Ovary (tissue), 3 donors: ENCODE measurements around the gene ARSI.

Source experiments
- POLR2A ChIP-seq: fragments of 450-650 bp; IDR thresholded peaks from one replicate; pipeline ENCODE4 v1.6.1; 2017; ENCODE audit warnings: antibody characterized with exemption, mild to moderate bottlenecking, moderate library complexity
- TF ChIP-seq, protein P1 (sequence below), 3 donors: fragments of 450-650 bp in 2 of 3; fragments of 200-600 bp in 1 of 3; IDR thresholded peaks; one replicate each; pipeline versions ENCODE4 v1.5.1 to v1.8.0; 2016 to 2022; ENCODE audit warnings: antibody characterized with exemption in 3 of 3, mild to moderate bottlenecking in 1 of 3
- donor health status: DM: no; HTN: no; CAD: no.

DNA sequence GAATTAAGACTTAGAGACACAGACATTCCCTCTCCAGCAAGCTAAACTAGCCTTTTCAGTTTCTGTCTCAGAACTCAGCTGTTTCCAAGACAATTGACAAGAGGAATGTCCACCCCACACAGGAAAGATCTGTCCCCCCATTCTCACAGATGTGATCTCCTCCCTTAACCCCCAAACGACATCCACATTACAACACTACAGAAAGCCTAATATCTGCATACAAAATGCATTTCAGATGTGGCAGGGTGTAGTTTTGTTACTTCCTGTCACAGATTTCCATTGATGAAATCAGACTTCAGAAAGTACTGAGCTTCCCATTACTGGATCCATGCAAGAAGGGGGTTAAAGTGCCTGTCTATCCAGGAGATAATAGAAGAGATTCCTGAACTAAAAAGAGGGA is 2.9 kb upstream of the ARSI start:
- TF ChIP-seq, protein P1, sequence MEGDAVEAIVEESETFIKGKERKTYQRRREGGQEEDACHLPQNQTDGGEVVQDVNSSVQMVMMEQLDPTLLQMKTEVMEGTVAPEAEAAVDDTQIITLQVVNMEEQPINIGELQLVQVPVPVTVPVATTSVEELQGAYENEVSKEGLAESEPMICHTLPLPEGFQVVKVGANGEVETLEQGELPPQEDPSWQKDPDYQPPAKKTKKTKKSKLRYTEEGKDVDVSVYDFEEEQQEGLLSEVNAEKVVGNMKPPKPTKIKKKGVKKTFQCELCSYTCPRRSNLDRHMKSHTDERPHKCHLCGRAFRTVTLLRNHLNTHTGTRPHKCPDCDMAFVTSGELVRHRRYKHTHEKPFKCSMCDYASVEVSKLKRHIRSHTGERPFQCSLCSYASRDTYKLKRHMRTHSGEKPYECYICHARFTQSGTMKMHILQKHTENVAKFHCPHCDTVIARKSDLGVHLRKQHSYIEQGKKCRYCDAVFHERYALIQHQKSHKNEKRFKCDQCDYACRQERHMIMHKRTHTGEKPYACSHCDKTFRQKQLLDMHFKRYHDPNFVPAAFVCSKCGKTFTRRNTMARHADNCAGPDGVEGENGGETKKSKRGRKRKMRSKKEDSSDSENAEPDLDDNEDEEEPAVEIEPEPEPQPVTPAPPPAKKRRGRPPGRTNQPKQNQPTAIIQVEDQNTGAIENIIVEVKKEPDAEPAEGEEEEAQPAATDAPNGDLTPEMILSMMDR (IDR thresholded peaks at IDR 0.05): no peak
- TF ChIP-seq POLR2A: no peak
